ENCODE measurements around the gene ITPRIP.

The ITPRIP gene

DNA sequence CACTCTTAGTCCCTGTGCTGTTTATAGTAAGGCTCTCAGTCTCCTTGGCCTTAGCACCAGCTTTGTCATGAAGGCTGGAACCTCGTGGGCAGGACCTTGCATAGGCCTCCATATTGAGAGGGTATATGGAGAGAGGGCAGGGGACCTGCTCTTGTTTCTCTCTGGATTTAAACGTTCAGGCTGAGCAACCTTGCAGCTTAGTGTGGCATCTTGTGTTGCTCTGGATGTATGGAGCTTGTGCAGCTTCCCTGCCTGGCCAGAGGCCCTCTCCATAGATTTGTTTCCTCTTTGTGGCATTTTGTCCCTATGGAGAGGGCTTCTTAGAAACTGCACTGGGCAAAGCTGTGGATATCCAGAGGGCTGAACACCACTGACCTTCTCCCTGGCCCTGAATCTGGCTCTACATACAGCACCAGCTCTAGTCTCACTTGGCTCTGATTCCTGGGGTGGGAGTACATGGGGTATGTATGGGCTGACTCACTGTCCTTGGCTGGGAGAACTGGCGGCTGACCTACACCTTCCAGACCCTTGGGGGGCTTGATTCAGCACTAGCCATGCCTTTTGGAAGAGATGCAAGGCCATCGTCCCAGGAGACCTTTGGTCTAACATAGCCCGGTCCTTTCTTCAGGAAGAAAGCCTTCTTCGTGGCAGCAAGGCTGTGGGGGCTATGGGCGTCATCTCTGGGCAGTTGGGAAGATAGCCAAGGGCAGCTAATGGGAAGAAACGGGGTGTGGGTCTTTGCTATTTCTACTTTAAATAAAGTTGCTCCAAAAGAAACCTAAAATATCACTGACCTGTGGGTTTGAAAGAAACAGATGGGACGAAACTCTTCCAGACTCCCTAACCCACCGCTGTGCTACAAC, 30.5 kb downstream of the ITPRIP start:
- DNase-seq, result no peak

GRCh38 chr10:104306897-104307296, 31.4 kb downstream of the ITPRIP start:
- DNase-seq, result no peak

DNA sequence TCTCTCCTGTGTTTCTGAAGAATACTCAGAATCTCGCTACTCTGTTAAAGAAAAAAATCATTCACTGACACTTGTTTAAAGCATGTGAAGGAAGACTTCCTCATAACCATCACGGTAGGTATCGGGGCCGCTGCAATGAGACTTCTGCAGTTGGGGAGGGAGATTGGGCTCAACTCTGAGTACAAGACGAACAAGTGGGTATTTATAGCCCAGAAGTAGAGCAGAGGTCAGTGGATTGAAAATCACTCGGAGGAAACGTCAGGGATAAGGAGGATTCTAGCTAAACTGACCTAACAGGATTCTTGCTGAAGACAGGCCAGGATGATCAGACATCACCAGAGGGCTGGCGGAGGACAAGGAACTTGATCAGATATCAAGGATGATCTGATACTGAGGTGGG, 33.3 kb downstream of the ITPRIP start:
- no peak for DNase-seq

DNA sequence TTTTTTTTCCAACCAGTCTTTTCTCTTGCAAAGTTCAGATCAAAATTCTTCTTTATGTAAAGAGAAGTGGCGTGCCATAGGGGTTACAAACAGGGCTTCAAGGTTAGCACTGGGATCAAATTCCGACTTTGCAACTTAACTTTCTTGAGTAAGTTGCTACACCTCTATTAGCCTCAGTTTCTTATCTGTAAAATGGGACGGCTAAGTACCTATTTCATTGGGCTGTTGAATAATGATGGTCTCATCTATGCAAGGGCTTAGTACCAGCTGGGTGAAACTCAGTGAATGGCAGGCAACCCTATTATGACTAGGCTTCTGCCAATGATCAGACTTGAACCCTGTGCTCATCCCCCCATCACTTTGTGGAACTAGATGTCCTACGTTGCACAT, 33.9 kb downstream of the ITPRIP start:
- DNase-seq, result no peak

DNA sequence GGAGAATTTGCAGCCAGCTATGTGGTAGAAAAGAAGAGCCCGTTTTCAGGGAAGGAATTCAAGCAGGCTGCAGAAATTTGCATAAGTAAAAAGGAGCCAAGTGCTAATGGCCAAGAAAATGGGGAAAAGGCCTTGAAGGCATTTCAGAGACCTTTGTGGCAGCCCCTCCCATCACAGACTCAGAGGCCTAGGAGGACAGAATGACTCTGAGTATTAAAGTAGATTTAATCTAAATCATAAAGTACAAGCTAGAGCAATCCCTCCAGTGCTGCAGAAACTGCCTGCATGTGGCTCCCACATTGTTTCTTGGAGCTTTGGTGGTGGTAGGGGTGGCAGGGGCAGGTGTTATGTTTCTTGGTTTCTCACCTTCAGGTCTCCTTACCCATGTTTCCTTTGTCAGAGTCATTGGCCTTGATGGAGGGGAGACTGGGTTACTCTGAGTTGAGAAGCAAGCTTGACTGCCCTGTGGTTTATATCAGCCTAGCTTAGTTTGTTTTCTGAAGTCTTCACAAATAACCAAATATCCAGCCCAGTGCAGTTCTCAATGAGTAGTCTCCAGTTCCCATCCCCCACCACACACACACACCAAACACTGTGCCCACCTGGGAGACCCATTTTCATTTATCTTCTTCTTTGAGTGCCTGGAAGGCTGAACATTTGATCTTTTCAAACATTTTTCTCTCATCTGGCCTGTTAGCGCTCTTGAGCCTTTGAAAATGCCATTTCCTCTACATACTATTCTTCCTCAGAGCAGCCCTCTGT, 34.5 kb downstream of the ITPRIP start:
- DNase-seq, result no peak

DNA sequence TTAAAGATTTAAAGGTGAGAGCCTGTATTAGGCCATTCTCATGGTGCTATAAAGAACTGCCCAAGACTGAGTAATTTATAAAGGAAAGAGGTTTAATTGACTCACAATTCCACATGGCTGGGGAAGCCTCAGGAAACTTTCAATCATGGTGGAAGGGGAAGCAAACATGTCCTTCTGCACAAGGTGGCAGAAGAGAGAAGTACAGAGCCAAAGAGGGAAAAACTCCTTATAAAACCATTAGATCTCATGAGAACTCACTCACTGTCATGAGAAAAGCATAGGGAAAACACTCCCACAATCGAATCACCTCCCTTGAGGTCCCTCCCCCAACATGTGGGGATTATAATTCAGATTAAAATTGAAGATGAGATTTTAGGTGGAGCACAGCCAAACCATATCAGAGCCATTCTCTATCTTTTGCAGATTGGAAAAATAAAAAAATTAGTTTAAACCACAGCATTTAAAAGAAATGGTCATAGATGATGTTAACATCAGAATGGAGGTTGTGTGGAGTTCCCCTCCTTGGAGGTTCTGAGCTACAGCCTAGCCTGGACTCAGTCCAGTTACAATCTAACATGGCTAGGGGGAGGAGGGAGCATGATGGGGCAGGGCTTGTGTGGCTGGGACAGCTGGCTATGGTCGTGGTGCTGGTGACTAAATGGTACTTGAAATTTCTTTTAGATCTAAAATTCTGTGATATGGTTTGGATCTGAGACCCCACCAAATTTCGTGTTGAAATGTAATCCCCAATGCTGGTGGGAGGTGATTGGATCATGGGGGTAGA, 36.2 kb downstream of the ITPRIP start:
- DNase-seq, result no peak

DNA sequence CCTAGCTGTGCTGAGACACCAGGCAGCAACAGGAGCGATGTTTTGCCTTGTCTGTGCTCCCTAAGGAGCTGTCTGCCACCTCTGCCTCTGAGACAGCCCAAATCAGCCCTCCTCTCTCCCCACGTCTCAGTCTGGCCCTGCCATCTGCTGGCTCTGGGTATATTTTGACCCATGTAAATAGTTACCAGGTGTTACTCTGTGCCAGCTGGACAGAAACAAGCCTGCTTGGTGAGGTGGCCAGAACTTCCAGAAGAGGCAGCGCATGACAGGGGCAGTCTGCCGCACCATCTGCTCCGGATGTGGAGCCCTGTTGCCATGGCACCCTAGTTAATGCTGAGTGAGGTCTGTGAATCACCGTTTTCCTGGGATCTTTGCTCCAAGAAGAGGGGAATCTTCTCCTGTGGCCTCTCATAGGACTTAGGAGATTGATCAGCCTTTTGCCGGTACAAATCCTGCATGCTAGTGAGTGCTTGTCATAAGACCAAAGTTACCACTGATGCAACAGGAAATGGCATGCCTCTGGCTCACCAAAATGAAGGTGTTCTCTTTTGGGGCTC, 37.5 kb downstream of the ITPRIP start:
- no peak for DNase-seq

GRCh38 chr10:104300002-104300735, 38.1 kb downstream of the ITPRIP start:
- no peak for DNase-seq

DNA sequence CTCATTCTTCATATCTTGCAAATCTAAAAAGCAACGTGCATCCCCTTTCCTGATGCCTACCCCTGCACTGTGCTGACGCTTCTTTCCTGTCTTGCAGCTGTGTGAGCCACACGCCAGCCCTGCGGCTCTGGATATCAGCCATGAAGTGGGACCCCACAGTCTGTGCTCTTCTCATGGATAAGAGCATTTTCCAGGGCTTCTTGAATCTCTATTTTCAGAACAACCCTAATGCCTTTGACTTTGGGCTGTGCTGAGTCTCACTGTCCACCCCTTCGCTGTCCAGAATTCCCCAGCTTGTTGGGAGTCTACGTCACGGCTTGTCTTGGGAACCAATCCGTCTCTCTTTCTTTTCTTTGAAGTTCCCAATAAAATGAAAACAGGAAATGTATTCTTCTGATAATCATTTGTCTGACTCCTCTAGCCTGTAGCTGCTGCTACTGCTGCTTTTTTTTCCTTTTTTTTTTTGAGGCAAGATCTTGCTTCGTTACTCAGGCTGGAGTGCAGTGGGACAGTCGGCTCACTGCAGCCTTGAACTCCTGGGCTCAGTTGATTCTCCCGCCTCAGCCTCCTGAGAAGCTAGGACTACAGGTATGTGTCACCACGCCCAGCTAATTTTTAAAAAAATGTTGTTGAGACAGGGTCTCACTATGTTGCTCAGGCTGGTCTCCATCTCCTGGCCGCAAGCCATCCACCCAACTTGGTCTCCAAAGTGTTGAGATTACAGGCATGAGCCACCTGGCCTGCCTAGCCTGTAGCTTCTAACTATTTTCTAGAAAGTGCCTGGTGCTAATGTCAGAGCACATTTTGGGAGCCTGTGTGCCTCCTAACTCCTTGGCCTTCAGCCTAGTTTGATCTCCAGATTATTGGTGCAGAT, 39.0 kb downstream of the ITPRIP start:
- DNase-seq, result no peak

DNA sequence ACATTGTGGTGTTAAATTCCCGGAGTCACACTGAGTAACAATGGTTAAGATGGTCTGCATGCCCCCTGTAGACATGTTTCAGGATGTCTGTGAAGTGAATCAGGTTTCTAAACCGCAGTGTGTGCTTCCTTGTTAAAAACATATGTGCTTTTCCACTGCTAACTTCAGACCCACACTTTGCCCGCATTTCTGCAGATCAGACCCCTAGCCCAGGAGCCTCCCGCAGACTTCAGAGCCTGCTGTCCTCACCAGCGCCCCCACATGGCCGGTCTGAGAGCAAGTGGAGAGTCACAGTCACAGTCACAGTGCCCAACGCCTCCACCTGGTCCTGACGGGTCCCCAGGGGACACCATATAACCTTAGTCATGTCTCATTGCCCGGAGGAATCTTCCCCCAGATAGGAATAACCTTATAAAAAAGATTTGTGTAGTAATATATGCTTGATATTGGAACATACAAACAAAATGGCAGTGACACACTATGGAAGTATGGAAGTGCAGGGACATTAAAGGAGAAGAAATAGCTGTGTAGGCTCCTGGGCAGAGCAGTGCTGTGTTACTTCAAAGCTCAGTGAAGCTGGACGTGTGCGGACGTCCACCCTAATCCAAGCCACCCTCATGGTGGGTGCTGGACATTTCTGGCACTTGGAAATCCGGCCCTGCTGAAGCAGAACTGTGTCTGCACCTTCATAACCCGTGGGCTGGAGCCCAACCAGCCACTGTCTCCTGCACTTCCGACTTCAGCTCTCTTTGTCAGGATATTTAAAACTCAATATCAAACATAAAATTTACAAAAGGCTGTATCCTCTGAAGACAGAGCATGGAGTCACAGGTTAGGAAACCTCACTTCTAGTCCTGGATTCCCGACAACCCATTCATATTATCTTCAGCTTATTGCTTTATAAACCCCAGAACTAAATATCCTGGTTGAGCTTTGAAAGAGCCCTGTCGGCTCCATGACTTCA, 40.3 kb downstream of the ITPRIP start:
- peak; percentile 44 for DNase-seq

GRCh38 chr10:104296687-104297436, 41.4 kb downstream of the ITPRIP start:
- no peak for DNase-seq

GRCh38 chr10:104293781-104294321, 44.4 kb downstream of the ITPRIP start:
- DNase-seq, result no peak

GRCh38 chr10:104293011-104293410, 45.3 kb downstream of the ITPRIP start:
- no peak for DNase-seq

DNA sequence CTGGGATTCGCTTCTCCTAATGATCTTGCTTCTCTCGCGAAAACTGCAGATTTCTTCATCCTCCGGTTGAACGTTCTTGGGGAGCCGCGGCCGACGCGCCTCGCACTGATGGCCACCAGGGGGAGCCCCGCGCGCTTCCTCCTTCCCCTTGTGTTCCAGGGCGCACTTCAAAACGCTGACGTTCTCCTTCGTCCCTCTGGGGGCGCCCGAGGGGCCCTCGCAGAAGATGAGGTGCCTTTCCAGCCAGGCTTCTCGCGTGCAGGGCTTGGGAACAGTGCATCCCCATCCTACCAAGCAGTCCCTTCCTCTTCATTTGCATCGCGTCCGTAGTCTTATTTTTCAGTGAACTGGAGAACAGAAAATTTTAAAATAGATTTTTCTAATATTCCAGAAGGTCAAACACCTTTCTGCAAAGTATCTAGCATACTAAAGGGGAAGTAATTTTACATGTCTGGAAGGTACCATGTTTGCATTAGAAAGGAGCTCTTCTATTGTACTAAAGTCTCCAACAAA, 46.8 kb downstream of the ITPRIP start:
- peak; percentile 90 for DNase-seq

- no peak for DNase-seq
Measured at GRCh38 chr10:104288355-104288754, 49.9 kb downstream of the ITPRIP start.

GRCh38 chr10:104286939-104287338, 51.3 kb downstream of the ITPRIP start:
- DNase-seq, result no peak

DNA sequence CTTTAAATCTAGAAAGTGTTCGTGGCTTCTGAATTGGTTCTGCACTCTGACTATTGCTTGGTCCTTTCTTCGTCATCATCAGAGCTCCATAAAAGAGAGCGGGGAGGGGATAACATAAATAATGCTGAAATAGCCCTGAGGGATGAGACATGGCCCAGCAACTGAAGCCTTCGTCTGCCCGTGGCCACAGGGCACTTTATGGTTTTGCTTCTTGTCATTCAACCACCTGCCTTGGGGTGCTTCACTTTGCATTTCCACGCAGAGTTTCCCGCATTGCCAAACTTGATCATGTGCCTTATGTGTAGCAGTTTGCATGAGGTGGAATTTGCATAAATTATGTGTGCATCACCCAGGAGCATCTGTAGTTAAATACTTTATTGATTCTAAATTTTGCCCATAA, 53.4 kb downstream of the ITPRIP start:
- no peak for DNase-seq

DNA sequence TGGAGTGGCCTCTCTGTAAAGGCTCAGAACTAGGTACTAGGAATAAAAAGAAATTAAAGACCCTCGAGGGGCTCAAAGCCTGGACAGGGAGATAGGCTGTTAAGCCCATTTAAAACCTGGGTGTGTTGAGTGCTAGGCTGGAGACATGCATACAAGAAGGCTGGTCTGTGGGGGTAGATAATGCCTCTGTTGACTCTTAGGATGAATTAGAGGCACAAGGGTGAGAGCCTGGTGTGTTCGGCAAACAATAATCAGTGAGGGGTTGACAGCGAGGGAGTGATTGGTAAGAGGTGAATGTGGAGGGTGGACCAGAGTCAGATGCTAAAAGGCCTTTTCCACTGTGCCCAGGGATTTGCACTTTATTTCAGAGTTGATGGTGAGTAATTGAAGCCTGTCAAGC, 56.6 kb downstream of the ITPRIP start:
- DNase-seq, result no peak

All from stimulated activated CD4-positive, alpha-beta T cell treated with anti-CD3 and anti-CD28 coated beads, Interleukin-4, amount 100 ng/mL, for 1 hour (primary cell).